HepG2 (cell line): Measurements from ENCODE around the gene PRR22. TPM values are rescaled to one million over a fixed set of nuclear protein-coding genes. Genes with fewer than 3 reads are reported as not detected.
A peak's percentile ranks its signal among the peaks of the same experiment; 100 is the strongest.

Experiments used
- ELF3 ChIP-seq: IDR thresholded peaks from 2 replicates; pipeline ENCODE4 v1.6.1; 2016; ENCODE audit warnings: missing genetic modification reagents, missing compliant biosample characterization
- FOXK1 ChIP-seq: sonication (generic); formaldehyde crosslinking; IDR thresholded peaks from 2 replicates; pipeline ENCODE4 v1.4.0; 2020; ENCODE audit warnings: low read depth, missing genetic modification reagents, borderline replicate concordance
- HOXA9 ChIP-seq: sonication (generic); formaldehyde crosslinking; IDR thresholded peaks from 2 replicates; pipeline ENCODE4 v1.8.1; 2022; ENCODE audit warnings: missing genetic modification reagents, mild to moderate bottlenecking, moderate library complexity, borderline replicate concordance
- HOXD1 ChIP-seq: sonication (generic); formaldehyde crosslinking; IDR thresholded peaks from 2 replicates; pipeline ENCODE4 v1.5.0; 2020; ENCODE audit warnings: missing genetic modification reagents
- NBN ChIP-seq: fragments of 450-650 bp; conservative IDR thresholded peaks from 2 replicates; pipeline ENCODE4 v1.6.1; 2017
- NCOA2 ChIP-seq: sonication (generic); formaldehyde crosslinking; IDR thresholded peaks from 2 replicates; pipeline ENCODE4 v1.8.0; 2022; ENCODE audit warnings: inconsistent platforms
- NFATC3 ChIP-seq: sonication (generic); formaldehyde crosslinking; IDR thresholded peaks from 2 replicates; pipeline ENCODE4 v1.5.1; 2020; ENCODE audit warnings: mild to moderate bottlenecking, missing genetic modification reagents
- NFE2L2 ChIP-seq: fragments of 150-350 bp; IDR thresholded peaks from 2 replicates; pipeline ENCODE4 v1.6.1; 2014; ENCODE audit warnings: low read length
- PRPF4 ChIP-seq: fragments of 200-400 bp; formaldehyde crosslinking; IDR thresholded peaks from 2 replicates; pipeline ENCODE4 v1.6.1; 2016; ENCODE audit warnings: low read length, low read depth; ENCODE audit not compliant: poor library complexity, severe bottlenecking
- PTBP1 ChIP-seq: fragments of 200-400 bp; formaldehyde crosslinking; IDR thresholded peaks from 2 replicates; pipeline ENCODE4 v1.6.1; 2018; ENCODE audit warnings: low read length, low read depth; ENCODE audit not compliant: poor library complexity, severe bottlenecking
- RARA ChIP-seq: IDR thresholded peaks from 2 replicates; pipeline ENCODE4 v1.6.1; 2016; ENCODE audit warnings: missing genetic modification reagents, missing compliant biosample characterization
- SRSF4 ChIP-seq: fragments of 200-400 bp; formaldehyde crosslinking; IDR thresholded peaks from one replicate; pipeline ENCODE4 v1.6.1; 2018; ENCODE audit warnings: mild to moderate bottlenecking, low read depth, low read length, moderate library complexity; ENCODE audit not compliant: poor library complexity, severe bottlenecking
- TAF1 ChIP-seq: sonication (generic); formaldehyde crosslinking; IDR thresholded peaks from 2 replicates; pipeline ENCODE4 v1.4.0; 2020; ENCODE audit warnings: missing genetic modification reagents
- TBP ChIP-seq: sonication (generic); formaldehyde crosslinking; IDR thresholded peaks from 2 replicates; pipeline ENCODE4 v1.5.0; 2020; ENCODE audit warnings: missing genetic modification reagents
- TEAD3 ChIP-seq: optimal IDR thresholded peaks from 2 replicates; pipeline ENCODE3; 2016; ENCODE audit warnings: borderline replicate concordance
- TGIF2 ChIP-seq: IDR thresholded peaks from 2 replicates; pipeline ENCODE4 v1.6.1; 2016; ENCODE audit warnings: control low read depth, missing compliant biosample characterization
- UBTF ChIP-seq: sonication (generic); formaldehyde crosslinking; IDR thresholded peaks from 2 replicates; pipeline ENCODE4 v1.4.0; 2020; ENCODE audit warnings: mild to moderate bottlenecking, missing genetic modification reagents
- ZNF280D ChIP-seq: sonication (generic); formaldehyde crosslinking; IDR thresholded peaks from 2 replicates; pipeline ENCODE4 v1.5.1; 2020; ENCODE audit warnings: mild to moderate bottlenecking, missing genetic modification reagents
- ZNF335 ChIP-seq: sonication (generic); formaldehyde crosslinking; IDR thresholded peaks from 2 replicates; pipeline ENCODE4 v1.4.0; 2020; ENCODE audit warnings: missing genetic modification reagents
- ZNF577 ChIP-seq: sonication (generic); formaldehyde crosslinking; IDR thresholded peaks from 2 replicates; pipeline ENCODE4 v1.4.0; 2020; ENCODE audit warnings: mild to moderate bottlenecking, low read depth, missing genetic modification reagents, borderline replicate concordance
- ZNF703 ChIP-seq: sonication (generic); formaldehyde crosslinking; IDR thresholded peaks from 2 replicates; pipeline ENCODE4 v1.5.1; 2020; ENCODE audit warnings: missing genetic modification reagents, mild to moderate bottlenecking, moderate library complexity, borderline replicate concordance
- ZNF775 ChIP-seq: sonication (generic); formaldehyde crosslinking; IDR thresholded peaks from 2 replicates; pipeline ENCODE4 v1.4.0; 2020; ENCODE audit warnings: missing genetic modification reagents, mild to moderate bottlenecking, moderate library complexity, borderline replicate concordance
- ZNF839 ChIP-seq: sonication (generic); formaldehyde crosslinking; IDR thresholded peaks from 2 replicates; pipeline ENCODE4 v1.4.0; 2020; ENCODE audit warnings: missing genetic modification reagents, mild to moderate bottlenecking, borderline replicate concordance
- ZNF850 ChIP-seq: sonication (generic); formaldehyde crosslinking; conservative IDR thresholded peaks from 2 replicates; pipeline ENCODE4 v1.9.0; 2021; ENCODE audit warnings: mild to moderate bottlenecking, missing genetic modification reagents
- polyA plus RNA-seq, 8 experiments: library from polyadenylated mRNA; depleted of rRNA in 3 of 8; stranded (reverse) in 7 of 8; unstranded in 1 of 8; fragments of >200 nt; fragmentation: Illumina TruSeq in 4 of 8; extraction: Trizol in 4 of 8; gene quantifications; 2 replicates each; pipeline versions ENCODE4 v1.2.1 to v1.2.3, GENCODE V29; 2011 to 2016; ENCODE audit warnings: low read depth in 4 of 8, missing spikeins in 1 of 8, mixed read lengths in 1 of 8; ENCODE audit not compliant: insufficient read depth in 1 of 8
- total RNA-seq, 5 experiments: library from RNA; depleted of rRNA; stranded (reverse); fragments of >200 nt; fragmentation: Illumina TruSeq; extraction: Trizol; gene quantifications; 2 replicates each; pipeline ENCODE4 v1.2.3, GENCODE V29; 2016; ENCODE audit warnings: low read depth in 1 of 5

PRR22 gene
- total and polyA plus RNA-seq, 2 of the 13 experiments (the other 11 are each of a cell fraction or from before 2014, with no cell fraction given), result 0.84 to 2.3 TPM

GRCh38 chr19:5826531-5827341, 42.2 kb upstream of the PRR22 start (continued):
- no peak for TF ChIP-seq ZNF850
- TF ChIP-seq NFATC3 (CRISPR knock-in tag), result no peak
- peak; percentile 60; the same call in 1 of the 2 replicates for TF ChIP-seq ZNF280D (CRISPR knock-in tag)
- no peak for TF ChIP-seq NCOA2 (CRISPR knock-in tag)
- TF ChIP-seq PRPF4, result no peak
- TF ChIP-seq NFE2L2, result no peak
- TF ChIP-seq ZNF703 (CRISPR knock-in tag), result no peak
- TF ChIP-seq NBN, result no peak
- peak; percentile 24 for TF ChIP-seq TEAD3 (CRISPR knock-in tag)
- no peak for TF ChIP-seq SRSF4
- no peak for TF ChIP-seq FOXK1 (CRISPR knock-in tag)
- no peak for TF ChIP-seq TAF1 (CRISPR knock-in tag)
- peak; percentile 71 for TF ChIP-seq RARA (CRISPR knock-in tag)
- TF ChIP-seq TGIF2, result 0 out of 2 replicates have a peak, but pooled peaks have one; percentile 76
- TF ChIP-seq HOXA9 (CRISPR knock-in tag), result peak; percentile 78; the same call in 1 of the 2 replicates
- no peak for TF ChIP-seq HOXD1
- 0 out of 2 replicates have a peak, but pooled peaks have one; percentile 42 for TF ChIP-seq ZNF335 (CRISPR knock-in tag)
- TF ChIP-seq TBP (CRISPR knock-in tag), result no peak
- no peak for TF ChIP-seq ZNF775 (CRISPR knock-in tag)
- TF ChIP-seq UBTF (CRISPR knock-in tag), result peak; percentile 53; the same call in 1 of the 2 replicates
- TF ChIP-seq ZNF577 (CRISPR knock-in tag), result no peak
- no peak for TF ChIP-seq ZNF839
- peak; percentile 35; the same call in 1 of the 2 replicates for TF ChIP-seq ELF3 (CRISPR knock-in tag)
- TF ChIP-seq PTBP1, result no peak
